ENCODE results near the gene CBLC.
"Not testable (repeated sequence)": the region's sequence is repeated elsewhere in the genome, so short reads cannot be mapped to it uniquely, and the experiment has no call there.

Gene CBLC

DNA sequence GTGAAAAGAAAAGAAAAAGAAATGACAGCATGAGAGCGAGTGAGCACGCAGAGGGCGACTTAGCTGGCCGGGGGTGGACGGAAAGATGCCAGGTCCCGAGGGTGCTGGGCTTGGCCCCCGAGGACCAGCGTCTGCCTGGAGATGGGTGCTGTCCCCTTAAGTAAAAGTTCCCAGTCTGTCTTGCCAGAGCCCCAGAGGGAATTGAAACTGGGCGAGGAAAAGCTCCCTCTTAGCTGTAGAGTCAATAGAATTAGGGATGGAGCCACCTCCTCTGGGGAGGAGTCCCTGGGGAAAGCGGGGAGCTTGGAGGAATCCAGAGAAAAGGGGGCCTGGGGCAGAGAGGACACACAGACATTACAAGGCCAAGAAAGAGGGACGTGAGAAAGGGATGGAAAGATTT lies 44.5 kb downstream of the CBLC start:
- no peak for DNase-seq

GRCh38 chr19:44822670-44823372 lies 45.1 kb downstream of the CBLC start:
- DNase-seq: no peak

- DNase-seq: no peak
Observed at GRCh38 chr19:44823373-44823698, 45.6 kb downstream of the CBLC start.

- DNase-seq: no peak
Observed at GRCh38 chr19:44824761-44825160, 47.1 kb downstream of the CBLC start.

DNA sequence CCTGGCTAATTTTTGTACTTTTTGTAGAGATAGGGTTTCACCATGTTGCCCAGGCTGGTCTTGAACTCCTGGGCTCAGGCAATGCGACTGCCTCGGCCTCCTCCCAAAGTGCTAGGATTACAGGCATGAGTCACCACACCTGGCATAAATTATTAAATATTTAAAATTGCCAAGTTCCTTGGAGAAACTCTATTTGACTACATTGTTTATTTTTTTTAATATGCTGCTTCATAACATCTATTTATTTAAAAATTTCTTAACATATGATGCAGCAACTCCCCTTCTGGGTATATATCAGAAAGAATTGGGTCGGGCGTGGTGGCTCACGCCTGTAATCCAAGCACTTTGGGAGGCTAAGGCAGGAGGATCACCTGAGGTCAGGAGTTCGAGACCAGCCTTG lies 55.2 kb downstream of the CBLC start:
- not testable (repeated sequence) for DNase-seq

- DNase-seq: not testable (repeated sequence)
Observed at GRCh38 chr19:44834399-44834798, 56.7 kb downstream of the CBLC start.

- no peak for DNase-seq
Observed at GRCh38 chr19:44839276-44839675, 61.6 kb downstream of the CBLC start.

- no peak for DNase-seq
Observed at GRCh38 chr19:44840811-44841210, 63.1 kb downstream of the CBLC start.

DNA sequence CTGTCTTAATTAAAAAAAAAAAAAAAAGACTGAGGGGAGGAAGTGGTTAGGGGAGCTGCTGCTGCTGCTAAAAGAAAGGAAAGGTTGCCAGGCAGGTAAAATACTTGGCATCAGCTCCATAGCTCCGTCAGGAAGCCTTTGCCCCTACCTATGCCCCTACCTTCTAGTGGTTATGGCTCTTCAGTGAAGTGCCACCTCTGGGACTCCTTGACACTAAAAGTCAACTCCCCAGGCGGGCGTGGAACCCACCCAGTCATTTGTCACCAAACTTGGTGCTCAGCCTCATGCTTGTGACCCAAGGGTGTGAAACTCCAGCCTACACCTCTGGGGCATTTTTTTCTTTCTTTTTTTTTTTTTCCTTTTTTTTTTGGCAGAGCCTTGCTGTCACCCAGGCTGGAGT lies 63.5 kb downstream of the CBLC start:
- no peak for DNase-seq

DNA sequence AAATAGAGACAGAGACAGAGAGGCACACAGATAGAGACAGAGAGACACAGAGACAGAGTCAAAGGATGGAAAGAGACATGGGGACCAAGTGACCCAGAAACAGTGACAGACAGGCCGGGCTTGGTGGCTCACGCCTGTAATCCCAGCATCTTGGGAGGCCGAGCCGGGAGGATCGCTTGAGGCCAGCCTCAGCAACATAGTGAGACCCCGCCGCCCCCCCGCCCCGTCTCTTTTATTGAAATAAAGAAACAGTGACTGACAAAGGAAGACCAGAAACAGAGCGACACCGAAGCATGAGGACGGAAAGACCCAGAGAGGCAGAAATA lies 67.6 kb downstream of the CBLC start:
- DNase-seq: no peak

DNA sequence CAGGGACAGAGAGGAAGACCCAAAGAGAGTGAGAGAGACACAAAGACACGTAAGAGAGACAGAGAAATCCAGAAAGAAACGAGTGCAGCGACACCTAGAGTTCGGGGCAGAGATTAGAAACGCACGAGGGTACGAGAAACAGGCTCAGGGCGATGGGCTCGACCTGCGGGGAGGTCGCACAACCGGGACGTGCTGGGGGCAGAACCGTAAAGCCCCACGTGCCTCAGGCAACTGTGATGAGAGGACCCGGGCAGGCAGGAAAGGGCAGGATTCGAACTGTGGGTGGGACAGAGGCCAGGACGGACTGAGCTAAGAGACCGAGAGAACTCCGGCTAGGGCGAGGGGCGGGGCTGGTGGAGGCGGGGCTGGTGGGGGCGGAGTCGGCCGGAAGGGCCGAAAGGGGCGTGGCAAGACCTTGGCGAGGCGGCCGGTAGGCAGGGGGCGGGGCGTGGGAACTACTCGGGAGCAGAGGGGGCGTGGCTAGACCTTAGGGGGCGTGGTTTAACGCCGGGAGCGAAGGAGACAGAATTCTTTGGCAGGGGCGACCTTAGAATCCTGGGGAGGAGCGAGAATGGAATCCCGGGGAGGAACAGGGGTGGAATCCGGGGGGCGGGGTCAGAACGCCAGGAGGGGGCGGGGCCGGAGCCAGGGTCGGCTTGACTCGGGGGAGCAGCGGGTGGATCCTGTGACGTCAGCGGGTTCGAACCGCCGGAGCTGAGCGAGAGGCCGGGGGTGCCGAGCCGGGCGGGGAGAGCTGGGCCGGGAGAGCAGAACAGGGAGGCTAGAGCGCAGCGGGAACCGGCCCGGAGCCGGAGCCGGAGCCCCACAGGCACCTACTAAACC lies 68.1 kb downstream of the CBLC start, which contains the start of gene NECTIN2:
Gene NECTIN2, plus strand, starts transcription at position 686 of the 843 bp plus-strand sequence. CDS start 229 bp downstream, outside the sequence.
- DNase-seq: peak; percentile 99

GRCh38 chr19:44846455-44847143 lies 68.9 kb downstream of the CBLC start:
- no peak for DNase-seq

- DNase-seq: no peak
Observed at GRCh38 chr19:44847144-44848035, 69.7 kb downstream of the CBLC start.

DNA sequence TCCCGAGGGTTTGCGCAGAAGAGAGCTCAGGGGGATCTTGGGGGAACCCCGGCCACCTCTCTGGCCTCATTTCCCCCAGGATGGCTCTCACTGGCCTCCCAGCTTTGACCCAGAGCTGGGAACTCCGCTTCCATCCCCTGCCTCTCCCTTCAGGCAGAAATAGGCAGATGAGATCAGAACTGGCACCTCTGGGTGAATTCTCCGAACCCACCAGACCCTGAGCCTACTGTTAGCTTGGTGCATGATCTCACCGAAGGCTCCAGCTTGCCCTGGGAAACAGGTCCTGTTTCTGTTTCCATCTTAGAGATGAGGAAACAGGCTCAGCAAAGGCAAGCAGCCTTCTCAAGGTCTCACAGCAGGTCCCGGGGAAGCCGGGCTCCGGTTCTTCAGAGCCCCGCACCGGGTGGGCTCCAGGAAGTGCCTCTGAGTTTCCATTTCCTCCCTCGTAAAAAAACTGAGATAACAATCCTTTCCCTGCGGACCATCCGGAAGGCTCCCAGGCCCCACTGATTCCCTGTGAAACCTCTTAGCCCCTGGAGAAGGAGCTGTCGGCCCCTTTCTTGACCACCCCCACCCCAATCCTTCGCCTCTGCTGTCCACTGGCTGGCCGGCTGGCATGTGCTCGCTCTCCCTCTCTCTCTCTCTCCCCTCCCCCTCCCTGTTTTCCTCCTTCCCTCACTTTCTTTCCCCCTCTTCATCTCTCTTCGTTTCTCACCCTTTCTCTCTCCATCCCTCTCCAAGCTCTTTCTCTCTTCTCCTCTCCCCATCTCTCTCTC lies 70.5 kb downstream of the CBLC start:
- DNase-seq: no peak

DNA sequence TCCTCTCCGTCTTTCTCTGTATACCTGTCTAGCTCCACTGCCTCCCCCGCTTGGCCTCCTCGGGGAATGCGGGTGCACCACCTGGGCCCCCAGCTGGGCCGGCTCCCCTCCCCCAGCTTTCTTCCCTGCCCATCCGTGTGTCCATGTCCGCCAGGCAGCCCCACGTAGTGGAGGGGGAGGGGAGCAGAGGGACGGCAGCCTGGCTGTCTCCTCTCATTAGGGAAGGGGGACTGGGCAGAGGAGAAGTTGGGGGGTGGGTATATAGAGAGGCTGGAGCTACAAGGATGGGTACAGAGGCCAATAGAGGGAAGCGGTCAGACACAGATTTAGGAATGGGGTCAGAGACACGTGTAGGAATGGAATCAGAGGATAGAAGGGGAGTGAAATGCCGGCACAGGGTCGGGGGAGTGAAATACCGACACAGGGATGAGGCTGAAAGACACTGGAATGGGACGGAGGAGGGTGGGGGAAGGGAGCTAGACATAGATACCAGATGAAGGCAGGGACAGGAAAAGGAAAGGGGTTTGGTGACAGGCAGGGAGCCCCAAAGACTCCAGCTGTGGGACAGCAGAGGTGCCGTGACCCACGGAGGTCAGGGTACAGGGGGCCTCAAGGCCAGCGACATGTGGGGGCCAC lies 71.2 kb downstream of the CBLC start:
- no peak for DNase-seq

Measured in T1000 (cell line).